ENCODE measurements around the gene SCRN3. TPM values are rescaled to one million over a fixed set of nuclear protein-coding genes. Genes with fewer than 3 reads are reported as not detected.

Gene SCRN3
- total RNA-seq, 3 donors from 2014 or later (not counting 1 experiment from before 2014, with no cell fraction given): 16.6 to 20.6 (median 16.9) TPM

DNA sequence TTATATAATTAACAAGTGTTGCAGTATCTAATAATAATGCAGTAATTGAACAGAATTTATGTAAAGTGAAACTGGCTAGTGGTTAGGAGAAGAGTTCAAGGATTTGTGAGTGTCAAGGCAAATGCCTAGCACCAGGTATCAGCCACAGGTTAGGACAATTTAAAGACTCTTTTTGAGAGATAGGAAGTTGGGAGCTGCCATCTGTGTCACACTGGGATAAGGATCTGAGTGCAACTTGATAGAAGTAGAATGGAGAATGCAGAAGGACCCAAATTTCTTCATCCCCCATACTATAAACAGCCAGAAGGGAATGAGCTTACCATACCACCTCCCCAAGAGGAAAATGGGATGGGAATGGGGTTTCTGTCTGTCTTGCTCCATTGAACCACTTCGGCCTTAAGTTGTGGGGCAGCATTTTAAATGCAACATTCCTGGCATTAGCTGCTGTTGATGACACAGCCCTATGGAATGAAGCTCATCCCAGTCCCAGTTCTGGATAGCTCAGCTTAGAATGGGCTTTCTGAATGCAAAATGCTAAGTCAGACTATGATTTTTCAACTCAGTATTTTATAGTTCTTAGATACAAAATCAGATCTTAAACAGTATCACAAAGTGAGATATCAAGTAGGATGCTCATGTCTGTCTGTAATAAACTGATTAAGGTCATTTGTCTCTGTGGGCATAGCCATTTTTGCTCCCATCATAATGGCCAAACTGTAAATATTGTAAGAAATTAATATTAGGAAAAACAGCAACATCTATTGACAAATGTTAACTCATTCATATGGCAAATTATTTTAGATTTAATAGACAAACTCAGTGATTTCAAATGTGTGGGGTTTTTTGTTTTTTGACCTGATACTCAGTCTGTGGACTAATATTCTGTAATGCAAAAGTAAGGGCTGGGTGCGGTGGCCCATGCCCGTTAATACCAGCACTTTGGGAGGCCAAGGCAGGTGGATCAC, 47.3 kb downstream of the SCRN3 start:
- Mint-ChIP-seq H3K9me3 (no peaks in the 10 kb centered on the region), H3K27ac (no peak overlapping the region), H3K4me1 (no peaks in the 10 kb centered on the region), H3K27me3 (ENCODE audit: low read depth in 2 of 2) (no peaks in the 10 kb centered on the region), H3K4me3 (no peak overlapping the region), H3K36me3 (peaks cover 5% of the 10 kb centered on the region)
- intact Hi-C loops (cut with micrococcal nuclease): no loop called here
- ATAC-seq (no peak), DNase-seq (no peak)
- Histone ChIP-seq H3K9me3 (ENCODE audit: control insufficient read depth, insufficient read depth, low read length) (no peaks in the 10 kb centered on the region), H3K4me1 (ENCODE audit: control insufficient read depth, insufficient read depth, low read length) (no peaks in the 10 kb centered on the region), H3K27ac (ENCODE audit: low read length) (no peak overlapping the region), H3K36me3 (ENCODE audit: control insufficient read depth, insufficient read depth, low read length) (peaks cover 32% of the 10 kb centered on the region), H3K27me3 (ENCODE audit: control insufficient read depth, insufficient read depth, low read length) (no peaks in the 10 kb centered on the region), H3K4me3 (ENCODE audit: low read length) (no peak overlapping the region)
- WGBS (ENCODE audit: insufficient coverage): 98% methylated on average over 3 of the region's 3 CpGs
- TF ChIP-seq, protein P1, sequence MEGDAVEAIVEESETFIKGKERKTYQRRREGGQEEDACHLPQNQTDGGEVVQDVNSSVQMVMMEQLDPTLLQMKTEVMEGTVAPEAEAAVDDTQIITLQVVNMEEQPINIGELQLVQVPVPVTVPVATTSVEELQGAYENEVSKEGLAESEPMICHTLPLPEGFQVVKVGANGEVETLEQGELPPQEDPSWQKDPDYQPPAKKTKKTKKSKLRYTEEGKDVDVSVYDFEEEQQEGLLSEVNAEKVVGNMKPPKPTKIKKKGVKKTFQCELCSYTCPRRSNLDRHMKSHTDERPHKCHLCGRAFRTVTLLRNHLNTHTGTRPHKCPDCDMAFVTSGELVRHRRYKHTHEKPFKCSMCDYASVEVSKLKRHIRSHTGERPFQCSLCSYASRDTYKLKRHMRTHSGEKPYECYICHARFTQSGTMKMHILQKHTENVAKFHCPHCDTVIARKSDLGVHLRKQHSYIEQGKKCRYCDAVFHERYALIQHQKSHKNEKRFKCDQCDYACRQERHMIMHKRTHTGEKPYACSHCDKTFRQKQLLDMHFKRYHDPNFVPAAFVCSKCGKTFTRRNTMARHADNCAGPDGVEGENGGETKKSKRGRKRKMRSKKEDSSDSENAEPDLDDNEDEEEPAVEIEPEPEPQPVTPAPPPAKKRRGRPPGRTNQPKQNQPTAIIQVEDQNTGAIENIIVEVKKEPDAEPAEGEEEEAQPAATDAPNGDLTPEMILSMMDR (IDR thresholded peaks at IDR 0.05): no peak

DNA sequence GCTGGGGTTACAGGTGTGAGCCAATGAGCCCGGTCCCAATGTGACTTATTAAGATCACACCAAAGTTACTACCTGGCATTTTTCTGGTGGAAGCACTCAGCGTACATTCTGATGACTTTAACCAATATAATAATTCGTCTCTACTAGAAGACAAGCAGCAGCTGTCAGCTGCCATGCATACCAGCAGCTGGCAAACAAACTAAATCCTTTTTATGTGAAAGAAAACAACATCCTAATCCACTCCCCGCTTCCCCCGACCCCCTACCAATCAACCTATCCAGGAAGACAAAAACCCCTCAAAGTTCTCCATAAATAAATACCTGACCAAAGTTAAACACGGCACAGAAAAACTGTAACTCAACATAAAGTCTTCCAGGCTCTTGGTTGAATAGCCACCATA, 49.2 kb downstream of the SCRN3 start:
- Mint-ChIP-seq H3K4me3 (no peak overlapping the region), H3K9me3 (no peaks in the 10 kb centered on the region), H3K27me3 (ENCODE audit: low read depth in 2 of 2) (no peaks in the 10 kb centered on the region), H3K27ac (no peak overlapping the region), H3K4me1 (no peaks in the 10 kb centered on the region), H3K36me3 (peaks cover 4% of the 10 kb centered on the region)
- WGBS (ENCODE audit: insufficient coverage): 88% methylated on average over 6 of the region's 6 CpGs
- H3K27me3 ChIP-seq (ENCODE audit: control insufficient read depth, insufficient read depth, low read length): no peaks in the 10 kb centered on the region
- intact Hi-C loops (cut with micrococcal nuclease): no loop called here
- no peaks in the 10 kb centered on the region for H3K9me3 ChIP-seq (ENCODE audit: control insufficient read depth, insufficient read depth, low read length)
- H3K4me3 ChIP-seq (ENCODE audit: low read length): no peak overlapping the region
- ATAC-seq (no peak), DNase-seq (no peak)
- TF ChIP-seq, protein P1 (IDR thresholded peaks at IDR 0.05): no peak
- peaks cover 32% of the 10 kb centered on the region for H3K36me3 ChIP-seq (ENCODE audit: control insufficient read depth, insufficient read depth, low read length)
- no peaks in the 10 kb centered on the region for H3K4me1 ChIP-seq (ENCODE audit: control insufficient read depth, insufficient read depth, low read length)
- H3K27ac ChIP-seq (ENCODE audit: low read length): no peak overlapping the region

DNA sequence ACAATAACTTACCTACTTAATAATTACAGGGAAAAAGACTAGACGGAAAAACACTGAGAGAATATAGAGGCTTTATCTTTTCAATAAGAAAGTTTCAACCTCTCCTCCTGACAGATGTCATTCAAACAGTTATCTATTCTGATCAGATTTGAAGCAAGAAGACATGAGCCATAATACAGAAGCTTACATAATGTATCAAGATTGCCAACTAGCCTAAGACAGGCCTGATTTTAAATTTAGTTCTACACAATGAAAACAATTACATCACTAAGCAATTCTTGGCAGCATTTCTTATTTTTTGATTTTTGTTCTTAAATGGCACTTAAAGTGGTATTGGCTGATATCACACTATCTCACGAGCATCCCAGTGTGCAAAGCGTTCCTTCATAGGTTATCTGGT, 49.7 kb downstream of the SCRN3 start:
- peaks cover 34% of the 10 kb centered on the region for H3K36me3 ChIP-seq (ENCODE audit: control insufficient read depth, insufficient read depth, low read length)
- Mint-ChIP-seq H3K4me1 (no peaks in the 10 kb centered on the region), H3K9me3 (no peaks in the 10 kb centered on the region), H3K4me3 (no peak overlapping the region), H3K36me3 (no peaks in the 10 kb centered on the region), H3K27ac (no peak overlapping the region), H3K27me3 (ENCODE audit: low read depth in 2 of 2) (no peaks in the 10 kb centered on the region)
- WGBS (ENCODE audit: insufficient coverage): no CpG with 5 or more reads among the region's 3 CpGs
- ATAC-seq (no peak), DNase-seq (no peak)
- no peaks in the 10 kb centered on the region for H3K27me3 ChIP-seq (ENCODE audit: control insufficient read depth, insufficient read depth, low read length)
- TF ChIP-seq, protein P1 (IDR thresholded peaks at IDR 0.05): no peak
- H3K4me3 ChIP-seq (ENCODE audit: low read length): no peak overlapping the region
- no peak overlapping the region for H3K27ac ChIP-seq (ENCODE audit: low read length)
- H3K9me3 ChIP-seq (ENCODE audit: control insufficient read depth, insufficient read depth, low read length): no peaks in the 10 kb centered on the region
- intact Hi-C loops (cut with micrococcal nuclease): no loop called here
- no peaks in the 10 kb centered on the region for H3K4me1 ChIP-seq (ENCODE audit: control insufficient read depth, insufficient read depth, low read length)
